HG02840 (cell line): Measurements from ENCODE around the gene FAM131B.

Source experiments
- ATAC-seq: cut with Tn5 transposase; IDR thresholded peaks from one replicate; pipeline ENCODE4 v1.9.1; 2021; ENCODE audit warnings: mild to moderate bottlenecking, moderate library complexity, moderate number of reproducible peaks; ENCODE audit not compliant: unreplicated experiment, low FRiP score

Gene FAM131B

DNA sequence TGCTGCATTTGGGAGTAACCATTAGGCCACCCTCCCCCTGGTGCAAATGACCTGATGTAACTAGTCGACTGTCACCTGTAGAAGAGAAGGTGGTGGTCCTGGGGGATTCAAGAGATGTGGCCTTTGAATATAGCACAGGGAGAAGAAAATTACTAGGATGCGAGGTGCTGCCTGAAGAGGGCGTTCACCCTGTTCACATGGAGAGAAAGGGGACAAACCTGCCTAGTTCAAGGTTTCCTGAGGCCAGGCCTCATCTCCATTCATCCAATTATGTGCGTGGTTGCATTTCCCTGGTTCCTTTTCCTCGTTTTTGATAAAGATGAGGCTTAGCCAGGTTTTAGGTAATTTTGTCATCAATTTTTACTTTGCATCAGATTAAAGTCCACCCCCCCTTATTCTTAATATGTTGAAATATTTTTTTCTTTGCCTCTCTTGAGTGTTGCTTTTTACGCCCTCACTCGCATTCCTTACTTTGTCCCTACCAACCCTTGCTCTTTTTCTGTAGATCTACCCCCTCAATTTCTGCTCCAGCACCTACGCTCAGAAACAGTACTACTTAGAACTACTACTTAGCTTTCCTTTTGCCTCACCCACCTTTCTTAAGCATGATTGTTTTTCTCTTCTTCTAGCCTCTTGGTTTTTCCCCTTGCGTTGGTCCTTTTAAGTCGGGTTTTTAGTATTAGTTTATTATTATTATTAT is 32.9 kb downstream of the FAM131B start:
- no peak for ATAC-seq

DNA sequence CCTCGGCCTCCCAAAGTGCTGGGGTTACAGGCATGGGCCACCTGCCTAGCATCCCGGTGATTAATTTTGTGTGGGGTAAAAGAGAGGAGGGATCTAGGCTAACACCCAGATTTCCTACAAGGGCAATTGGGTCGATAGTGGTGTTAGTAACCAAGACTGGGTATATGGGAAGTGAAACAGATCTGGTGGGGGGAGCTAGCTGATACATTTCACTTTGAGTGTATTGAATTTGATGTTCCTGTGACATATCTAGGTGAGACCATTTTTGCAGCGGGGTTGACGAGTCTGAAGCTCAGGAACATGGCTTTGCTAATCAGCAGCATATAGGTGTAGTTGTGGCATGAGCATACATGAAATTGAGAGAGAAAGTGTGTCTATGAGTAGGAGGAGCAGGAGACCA is 34.6 kb downstream of the FAM131B start:
- ATAC-seq: no peak

GRCh38 chr7:143325240-143325639 is 37.3 kb downstream of the FAM131B start:
- ATAC-seq: peak; percentile 78

GRCh38 chr7:143323653-143324052 is 38.9 kb downstream of the FAM131B start:
- ATAC-seq: no peak

DNA sequence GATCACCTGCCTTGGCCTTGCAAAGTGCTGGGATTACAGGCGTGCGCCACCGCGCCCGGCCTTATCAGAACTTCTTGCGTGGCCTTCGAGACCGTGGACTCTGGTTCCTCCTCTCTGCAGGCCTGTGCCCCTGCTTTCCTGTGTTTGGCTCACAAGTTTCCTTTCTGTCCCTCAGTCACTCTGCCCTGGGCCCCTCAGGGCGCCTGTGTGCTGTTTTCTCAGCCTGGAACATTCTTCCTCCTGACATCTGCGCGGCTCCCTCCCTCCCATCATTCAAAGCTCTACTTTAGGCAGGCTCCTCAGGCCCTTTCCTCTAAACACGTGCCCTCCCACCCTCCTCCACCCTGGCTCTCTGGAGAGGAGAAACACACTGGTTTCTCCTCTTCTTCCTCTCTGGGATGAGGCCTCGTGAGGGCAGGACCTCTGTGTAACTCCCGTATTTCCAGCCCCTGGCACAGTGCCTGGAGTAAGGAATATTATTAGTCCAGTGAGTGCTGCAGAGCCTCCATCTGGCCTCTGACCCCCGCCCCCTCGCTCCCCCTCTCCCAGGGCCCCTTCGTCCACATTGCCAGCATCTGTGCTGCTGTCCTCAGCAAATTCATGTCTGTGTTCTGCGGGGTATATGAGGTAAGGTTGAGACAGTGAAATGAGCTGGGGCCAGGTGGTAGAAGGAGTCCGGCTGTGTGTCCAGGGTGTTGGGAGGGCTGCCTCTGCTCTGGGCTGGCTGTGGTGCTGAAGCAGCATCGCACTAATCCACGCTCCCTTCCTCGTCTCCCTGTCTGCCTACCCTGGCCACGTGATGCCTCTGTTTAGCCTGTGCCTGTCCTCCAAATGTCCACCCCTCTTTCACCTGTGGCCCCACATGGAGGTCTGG is 39.5 kb downstream of the FAM131B start:
- no peak for ATAC-seq

- ATAC-seq: no peak
Measured at GRCh38 chr7:143321734-143322133, 40.8 kb downstream of the FAM131B start.

- no peak for ATAC-seq
Measured at GRCh38 chr7:143321242-143321641, 41.3 kb downstream of the FAM131B start.

GRCh38 chr7:143320620-143321019 is 41.9 kb downstream of the FAM131B start:
- no peak for ATAC-seq

DNA sequence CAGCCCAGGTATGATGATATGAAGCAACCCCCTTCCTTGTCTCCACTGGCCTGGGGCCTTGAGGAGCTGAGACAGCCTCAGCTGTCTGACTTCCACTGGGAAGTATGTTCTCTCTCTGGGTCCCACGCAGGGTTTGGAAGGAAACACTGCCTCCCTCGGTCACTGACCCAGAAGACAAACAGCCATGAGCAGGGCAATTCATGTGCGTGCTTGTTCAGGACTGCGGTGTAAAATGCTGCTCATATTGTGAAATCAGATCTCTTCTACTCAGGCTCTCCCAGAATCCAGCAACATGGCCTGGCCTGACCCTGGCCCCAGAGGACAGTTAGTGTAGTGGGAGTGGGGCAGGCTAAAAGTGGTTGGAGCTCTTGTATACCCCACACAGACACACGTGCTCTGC is 43.9 kb downstream of the FAM131B start:
- ATAC-seq: no peak

DNA sequence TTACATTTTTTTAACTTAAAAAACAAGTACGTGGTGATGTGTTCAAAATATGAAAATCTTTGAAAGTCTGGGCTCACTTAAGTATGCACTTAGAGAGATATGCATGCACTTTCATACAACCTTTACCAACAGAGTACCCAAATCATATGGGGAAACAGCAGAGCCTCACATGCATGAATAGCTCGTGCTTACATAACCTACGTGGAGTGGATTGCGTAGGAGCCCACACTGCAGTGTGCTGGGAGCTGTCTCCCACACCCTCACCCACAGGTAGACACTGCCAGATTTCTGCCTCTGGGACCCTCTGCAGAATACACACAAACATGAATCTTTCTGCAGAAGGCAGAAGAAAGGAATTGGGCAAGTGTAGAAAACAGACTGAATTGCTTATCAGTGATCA is 46.0 kb downstream of the FAM131B start:
- ATAC-seq: no peak

- no peak for ATAC-seq
Measured at GRCh38 chr7:143315776-143316175, 46.7 kb downstream of the FAM131B start, which contains the start of gene CLCN1. Gene CLCN1 (plus strand): TSS chr7:143316111. CDS start chr7:143316213, 102 bp downstream.

GRCh38 chr7:143314127-143314526 is 48.4 kb downstream of the FAM131B start:
- no peak for ATAC-seq

- ATAC-seq: no peak
Measured at GRCh38 chr7:143308632-143309031, 53.9 kb downstream of the FAM131B start.

GRCh38 chr7:143305423-143306070 is 57.0 kb downstream of the FAM131B start:
- no peak for ATAC-seq

DNA sequence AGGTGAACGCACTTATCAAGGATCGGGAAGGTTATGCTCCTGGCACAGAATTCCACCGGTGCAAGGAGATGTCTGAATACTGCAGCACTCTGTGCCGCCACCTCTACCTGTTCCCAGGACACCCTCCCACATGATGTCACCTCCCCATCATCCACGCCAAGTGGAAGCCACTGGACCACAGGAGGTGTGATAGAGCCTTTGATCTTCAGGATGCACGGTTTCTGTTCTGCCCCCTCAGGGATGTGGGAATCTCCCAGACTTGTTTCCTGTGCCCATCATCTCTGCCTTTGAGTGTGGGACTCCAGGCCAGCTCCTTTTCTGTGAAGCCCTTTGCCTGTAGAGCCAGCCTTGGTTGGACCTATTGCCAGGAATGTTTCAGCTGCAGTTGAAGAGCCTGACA is 57.6 kb downstream of the FAM131B start:
- ATAC-seq: no peak

- no peak for ATAC-seq
Measured at GRCh38 chr7:143303733-143304132, 58.8 kb downstream of the FAM131B start.
